NT2/D1 (cell line): Measurements from ENCODE around the gene CYBA.

ENCODE experiments used
- SUZ12 ChIP-seq: IDR thresholded peaks from 2 replicates; pipeline ENCODE4 v1.6.1; 2011; ENCODE audit not compliant: insufficient read length, insufficient read depth; ENCODE audit errors: extremely low read depth
- YY1 ChIP-seq: IDR thresholded peaks from 2 replicates; pipeline ENCODE4 v1.6.1; 2011; ENCODE audit not compliant: insufficient read length, insufficient read depth

DNA sequence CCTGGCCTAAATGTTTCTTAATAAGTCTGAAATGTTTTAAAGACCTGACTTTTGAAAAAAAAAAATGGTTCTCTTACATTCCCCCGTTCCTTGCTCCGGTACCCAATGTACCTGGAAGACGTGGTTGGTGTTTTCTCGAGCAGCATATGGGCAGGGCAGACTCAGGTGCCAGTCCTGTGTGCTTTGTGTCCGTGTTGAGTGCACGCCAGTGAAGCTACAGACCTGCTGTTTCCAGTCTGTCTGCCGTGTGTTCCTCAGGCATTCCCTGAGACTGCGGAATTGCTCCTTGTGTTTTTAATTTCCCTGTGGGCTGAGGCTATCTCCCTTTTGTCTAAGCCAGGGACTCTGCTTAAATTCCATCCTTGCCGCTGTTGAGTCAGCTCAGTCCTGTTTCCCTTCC is 24.2 kb downstream of the CYBA start:
- TF ChIP-seq YY1 (no peak), SUZ12 (no peak)
